GM23248 (cell line): ENCODE results near the gene ACBD7. TPM values are rescaled to one million over a fixed set of nuclear protein-coding genes. Genes with fewer than 3 reads are reported as not detected.

Experiments used
- DNase-seq: peaks from one replicate; pipeline ENCODE4 v3.0.0-alpha.2; 2015
- H2AFZ ChIP-seq: fragments of 200-600 bp; sonication (generic); 2 replicates; pipeline ENCODE4 v1.6.1; 2016; ENCODE audit warnings: antibody characterized with exemption
- H3F3A ChIP-seq: fragments of 200-600 bp; sonication (generic); 2 replicates; pipeline ENCODE4 v1.6.1; 2016; ENCODE audit warnings: mild to moderate bottlenecking, antibody characterized with exemption, mixed run types; ENCODE audit not compliant: insufficient read depth
- H3K27ac ChIP-seq: fragments of 200-600 bp; sonication (generic); 2 replicates; pipeline ENCODE4 v1.5.1; 2016; ENCODE audit warnings: mild to moderate bottlenecking
- H3K27me3 ChIP-seq: fragments of 200-600 bp; sonication (generic); replicated peaks from 2 replicates; pipeline ENCODE4 v1.6.1; 2016; ENCODE audit warnings: mild to moderate bottlenecking; ENCODE audit not compliant: insufficient read depth
- H3K36me3 ChIP-seq: fragments of 200-600 bp; sonication (generic); 2 replicates; pipeline ENCODE4 v1.6.1; 2016; ENCODE audit warnings: low read depth, mild to moderate bottlenecking
- H3K4me1 ChIP-seq: fragments of 200-600 bp; sonication (generic); 2 replicates; pipeline ENCODE4 v1.6.1; 2016; ENCODE audit warnings: mild to moderate bottlenecking; ENCODE audit not compliant: insufficient read depth
- H3K4me2 ChIP-seq: fragments of 200-600 bp; sonication (generic); one replicate; pipeline ENCODE4 v1.6.1; 2016; ENCODE audit warnings: mild to moderate bottlenecking; ENCODE audit not compliant: unreplicated experiment
- H3K4me3 ChIP-seq: fragments of 200-600 bp; sonication (generic); 2 replicates; pipeline ENCODE4 v1.5.1; 2016; ENCODE audit warnings: mild to moderate bottlenecking
- H3K79me2 ChIP-seq: fragments of 200-600 bp; sonication (generic); 2 replicates; pipeline ENCODE4 v1.6.1; 2016; ENCODE audit warnings: mild to moderate bottlenecking; ENCODE audit not compliant: insufficient read depth
- H3K9ac ChIP-seq: fragments of 200-600 bp; sonication (generic); 2 replicates; pipeline ENCODE4 v1.6.1; 2016; ENCODE audit warnings: mild to moderate bottlenecking
- H3K9me2 ChIP-seq: fragments of 200-600 bp; sonication (generic); 2 replicates; pipeline ENCODE4 v1.6.1; 2016; ENCODE audit warnings: mixed run types, mild to moderate bottlenecking, moderate library complexity; ENCODE audit not compliant: insufficient read depth
- H3K9me3 ChIP-seq: fragments of 200-600 bp; sonication (generic); one replicate; pipeline ENCODE4 v1.6.1; 2017; ENCODE audit warnings: low read depth
- H4K20me1 ChIP-seq: fragments of 200-600 bp; sonication (generic); 2 replicates; pipeline ENCODE4 v1.6.0; 2016; ENCODE audit not compliant: insufficient read depth
- EZH2 ChIP-seq: fragments of 200-600 bp; sonication (generic); IDR thresholded peaks from 2 replicates; pipeline ENCODE4 v1.6.1; 2018; ENCODE audit warnings: antibody characterized with exemption, mild to moderate bottlenecking; ENCODE audit not compliant: insufficient read depth, poor library complexity, severe bottlenecking
- EZH2phosphoT487 ChIP-seq: fragments of 200-600 bp; sonication (generic); IDR thresholded peaks from 2 replicates; pipeline ENCODE4 v1.6.1; 2018; ENCODE audit warnings: antibody characterized with exemption, moderate library complexity, mild to moderate bottlenecking, low read depth; ENCODE audit not compliant: insufficient read depth
- WGBS, 2 experiments: methylation state at CpG; one replicate each; pipeline ENCODE4 v1.1.6; 2015 to 2017; ENCODE audit warnings: low lambda C conversion rate in 2 of 2, low coverage in 1 of 2; ENCODE audit errors: missing lambda C conversion rate in 2 of 2; 5-methylcytosine and 5-hydroxymethylcytosine counted together
- in situ Hi-C: fragments of 300-500 bp; cut with MboI; formaldehyde crosslinking; loops from 2 replicates; pipeline ENCODE4 v1.15.0; 2020
- polyA plus RNA-seq: library from polyadenylated mRNA; unstranded; fragments of >200 nt; fragmentation: Nextera tagmentation; extraction: Ambion mirVana; gene quantifications from 2 replicates; pipeline ENCODE4 v1.2.1, GENCODE V29; 2016
- total RNA-seq: library from RNA; depleted of rRNA; stranded (reverse); fragments of >200 nt; shearing (Covaris generic); gene quantifications from 2 replicates; pipeline ENCODE4 v1.2.3, GENCODE V29; 2014

ACBD7 gene
- total and polyA plus RNA-seq, 2 experiments from 2014 or later, result 0.11 TPM; not detected in 1

- in situ Hi-C loops, result loop anchor here (25.0 kb wide), 1 partner anchor 591 kb away; no protein-coding TSS in a partner anchor
- peaks cover 67% of the 10 kb centered on the region for H3K79me2 ChIP-seq
- no peak overlapping the region for H3K4me3 ChIP-seq
Measured at GRCh38 chr10:15103513-15103912, 14.9 kb upstream of the ACBD7 start.

DNA sequence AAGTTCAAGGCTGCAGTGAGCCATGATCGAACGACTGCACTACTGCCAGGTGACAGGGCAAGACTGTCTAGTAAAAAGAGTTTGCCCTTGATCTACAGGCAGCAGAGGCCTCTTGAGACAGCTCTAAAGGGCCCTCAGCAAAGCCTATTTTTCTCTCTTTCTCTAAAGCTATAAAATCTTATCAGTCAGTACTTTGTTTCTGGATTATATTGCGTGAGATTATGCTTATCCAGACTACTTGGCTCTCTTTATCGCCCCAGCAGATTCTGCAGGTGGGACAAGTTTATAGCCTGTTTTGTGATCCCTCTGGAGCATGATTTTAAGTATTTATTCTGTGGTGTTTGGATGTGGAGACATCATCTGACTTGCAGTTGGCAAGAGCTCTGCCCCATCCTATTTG, 11.3 kb upstream of the ACBD7 start:
- in situ Hi-C loops, result loop anchor here (25.0 kb wide), 1 partner anchor 588 kb away; no protein-coding TSS in a partner anchor
- H3F3A ChIP-seq, result peaks cover 13% of the 10 kb centered on the region
- H3K27me3 ChIP-seq, result no peaks in the 10 kb centered on the region
- H3K9me3 ChIP-seq, result no peaks in the 10 kb centered on the region
- H3K27ac ChIP-seq, result no peak overlapping the region
- H3K4me3 ChIP-seq, result no peak overlapping the region
- H2AFZ ChIP-seq, result no peak overlapping the region
- H3K4me1 ChIP-seq, result peaks cover 13% of the 10 kb centered on the region
- no peak overlapping the region for H3K9ac ChIP-seq
- DNase-seq, result no peak
- H3K79me2 ChIP-seq, result peaks cover 66% of the 10 kb centered on the region
- no peak for TF ChIP-seq EZH2phosphoT487
- no peak for TF ChIP-seq EZH2
- peaks cover 24% of the 10 kb centered on the region for H3K36me3 ChIP-seq
- H4K20me1 ChIP-seq, result no peaks in the 10 kb centered on the region
- WGBS, 2 experiments, result 93 to 97% methylated on average over 4 of the region's 4 CpGs
- no peak overlapping the region for H3K4me2 ChIP-seq
- no peaks in the 10 kb centered on the region for H3K9me2 ChIP-seq

More at GRCh38 chr10:15103513-15103912, 14.9 kb upstream of the ACBD7 start:
- DNase-seq, result no peak
- Histone ChIP-seq H3K4me2 (no peak overlapping the region), H3K27me3 (no peaks in the 10 kb centered on the region), H3K36me3 (peaks cover 40% of the 10 kb centered on the region), H3K4me1 (peaks cover 9% of the 10 kb centered on the region), H3F3A (peaks cover 22% of the 10 kb centered on the region), H3K27ac (no peak overlapping the region), H4K20me1 (no peaks in the 10 kb centered on the region), H3K9me3 (no peaks in the 10 kb centered on the region), H2AFZ (no peak overlapping the region), H3K9ac (no peak overlapping the region), H3K9me2 (no peaks in the 10 kb centered on the region)
- TF ChIP-seq EZH2, result no peak
- no peak for TF ChIP-seq EZH2phosphoT487
- WGBS, 2 experiments, result 91 to 94% methylated on average over 9 of the region's 9 CpGs

DNA sequence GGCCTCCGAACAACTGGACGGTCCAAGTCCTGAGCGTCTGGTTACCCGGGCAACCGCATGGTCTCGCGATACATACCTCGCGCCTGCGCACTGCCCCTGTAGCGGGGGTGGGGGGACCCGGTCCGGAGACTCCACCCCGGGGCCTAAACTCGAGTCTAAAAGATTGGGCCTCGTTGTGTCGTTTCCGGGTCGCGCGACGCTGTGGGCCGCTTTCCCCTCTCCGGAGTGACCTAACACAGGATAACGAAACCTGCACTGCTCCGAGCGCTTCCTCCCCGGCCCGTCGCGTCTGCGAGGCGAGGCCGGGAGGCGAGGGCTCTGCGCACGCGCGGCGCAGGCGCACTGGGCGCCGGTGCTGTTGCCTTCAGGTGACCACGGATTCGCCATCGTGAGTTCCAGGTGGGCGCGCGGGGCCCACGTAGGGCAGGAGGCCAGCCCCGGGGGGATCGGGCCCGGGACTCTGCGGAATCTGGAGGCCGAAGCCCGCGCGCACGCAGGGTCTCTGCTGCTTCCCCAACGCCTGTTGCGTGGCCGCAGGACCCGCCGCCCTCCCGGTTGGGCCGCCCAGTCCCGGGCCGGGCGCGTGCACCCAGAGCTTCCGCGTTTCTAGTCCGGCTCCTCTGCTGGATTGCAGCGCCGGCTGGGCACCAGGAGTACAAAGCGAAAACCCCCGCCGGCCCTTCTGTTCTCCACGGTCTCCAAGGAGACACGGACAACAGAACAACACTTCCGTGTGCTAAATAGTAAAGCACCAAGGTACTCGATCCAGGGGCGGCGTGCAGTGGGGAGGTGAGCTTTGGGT, 8.6 kb upstream of the ACBD7 start, which contains the start of gene RPP38:
TSS of gene RPP38 (plus strand) at position 345 of the 802 bp plus-strand sequence. CDS start 5,960 bp downstream, outside the sequence.
- no peaks in the 10 kb centered on the region for H3K9me2 ChIP-seq
- peaks cover 46% of the 10 kb centered on the region for H3K79me2 ChIP-seq
- H3K4me1 ChIP-seq, result peaks cover 13% of the 10 kb centered on the region
- H3K27me3 ChIP-seq, result no peaks in the 10 kb centered on the region
- peak within 1 kb of the TSS; percentile 100 for H2AFZ ChIP-seq
- H3K4me2 ChIP-seq, result peak within 1 kb of the TSS; percentile 94
- no peak for TF ChIP-seq EZH2phosphoT487
- no peak for TF ChIP-seq EZH2
- H3K9me3 ChIP-seq, result no peaks in the 10 kb centered on the region
- peak; percentile 98 for DNase-seq
- peak within 1 kb of the TSS; percentile 87 for H3K4me3 ChIP-seq
- no peaks in the 10 kb centered on the region for H4K20me1 ChIP-seq
- WGBS, 2 experiments, result 1% methylated on average over 57 to 69 of the region's 84 CpGs
- in situ Hi-C loops, result no loop called here
- H3F3A ChIP-seq, result peaks cover 5% of the 10 kb centered on the region; the same call in 1 of the 2 replicates
- peaks cover under 1% of the 10 kb centered on the region; the same call in 1 of the 2 replicates for H3K36me3 ChIP-seq
- peak within 1 kb of the TSS; percentile 94 for H3K27ac ChIP-seq
- peak within 1 kb of the TSS; percentile 95 for H3K9ac ChIP-seq

- H3K27me3 ChIP-seq, result no peaks in the 10 kb centered on the region
- no peaks in the 10 kb centered on the region for H3K9me3 ChIP-seq
- H4K20me1 ChIP-seq, result no peaks in the 10 kb centered on the region
- H2AFZ ChIP-seq, result peak overlapping the region; percentile 100
- peaks cover 5% of the 10 kb centered on the region; the same call in 1 of the 2 replicates for H3F3A ChIP-seq
- peak overlapping the region; percentile 87 for H3K4me3 ChIP-seq
- H3K9me2 ChIP-seq, result no peaks in the 10 kb centered on the region
- no peak for TF ChIP-seq EZH2
- TF ChIP-seq EZH2phosphoT487, result no peak
- no peaks in the 10 kb centered on the region for H3K36me3 ChIP-seq
- peak overlapping the region; percentile 94 for H3K27ac ChIP-seq
- peaks cover 13% of the 10 kb centered on the region for H3K4me1 ChIP-seq
- peaks cover 41% of the 10 kb centered on the region for H3K79me2 ChIP-seq
- DNase-seq, result no peak
- H3K9ac ChIP-seq, result peak overlapping the region; percentile 95
- in situ Hi-C loops, result no loop called here
- 1 to 3% methylated on average over 11 of the region's 11 CpGs for WGBS, 2 experiments
- H3K4me2 ChIP-seq, result peak overlapping the region; percentile 94
Measured at GRCh38 chr10:15096661-15097010, 8.1 kb upstream of the ACBD7 start.
